ENCODE data around the gene MINDY4.

Gene MINDY4

DNA sequence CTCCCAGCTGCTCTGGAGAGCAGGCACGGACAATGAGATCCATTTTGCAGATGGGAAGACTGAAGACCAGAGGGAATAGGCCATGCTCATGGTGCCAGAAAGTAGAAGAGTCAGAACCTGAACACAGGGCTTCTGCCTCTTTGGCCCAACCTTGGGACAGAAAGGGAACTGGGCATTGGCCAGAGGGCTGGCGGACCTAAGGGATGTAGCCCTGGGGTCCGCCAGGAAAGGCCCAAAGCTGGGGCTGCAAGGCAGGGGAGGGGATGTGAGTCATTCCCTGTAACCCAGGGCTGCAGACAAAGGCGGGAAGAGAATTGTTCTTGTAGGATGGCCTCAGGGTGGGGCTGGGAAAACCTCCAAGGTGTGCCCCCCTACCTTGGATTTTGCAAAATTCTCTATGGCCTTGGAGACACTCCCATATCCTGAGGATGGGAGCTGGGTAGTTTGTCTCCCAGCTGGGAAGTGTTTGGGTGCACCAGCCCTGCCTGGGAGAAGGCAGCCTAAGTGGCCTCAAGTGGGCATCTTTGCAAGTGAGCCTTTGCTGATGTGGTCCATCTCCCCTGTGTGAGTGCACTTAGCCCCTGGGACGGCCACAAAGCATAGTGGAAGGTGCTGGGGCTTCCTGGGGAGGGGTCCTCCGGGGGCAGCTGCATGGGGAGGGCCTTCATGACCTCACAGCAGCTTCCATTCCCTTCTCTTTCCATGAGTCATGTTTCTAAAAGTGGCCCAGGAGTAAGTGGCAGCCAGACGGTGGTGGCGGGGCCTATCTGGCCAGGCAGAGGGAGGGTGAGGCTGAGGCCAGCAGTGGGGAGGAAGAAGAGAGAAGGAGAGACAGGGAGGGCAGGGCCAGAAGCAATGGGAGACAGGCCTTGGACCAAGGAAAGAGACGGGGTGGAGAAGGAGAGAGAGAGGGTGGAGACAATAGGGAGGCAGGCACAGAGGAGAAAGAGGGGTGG is 149.6 kb downstream of the MINDY4 start:
- no CpG with 5 or more reads among the region's 9 CpGs for WGBS (ENCODE audit: extremely low coverage, insufficient coverage, insufficient read length)

DNA sequence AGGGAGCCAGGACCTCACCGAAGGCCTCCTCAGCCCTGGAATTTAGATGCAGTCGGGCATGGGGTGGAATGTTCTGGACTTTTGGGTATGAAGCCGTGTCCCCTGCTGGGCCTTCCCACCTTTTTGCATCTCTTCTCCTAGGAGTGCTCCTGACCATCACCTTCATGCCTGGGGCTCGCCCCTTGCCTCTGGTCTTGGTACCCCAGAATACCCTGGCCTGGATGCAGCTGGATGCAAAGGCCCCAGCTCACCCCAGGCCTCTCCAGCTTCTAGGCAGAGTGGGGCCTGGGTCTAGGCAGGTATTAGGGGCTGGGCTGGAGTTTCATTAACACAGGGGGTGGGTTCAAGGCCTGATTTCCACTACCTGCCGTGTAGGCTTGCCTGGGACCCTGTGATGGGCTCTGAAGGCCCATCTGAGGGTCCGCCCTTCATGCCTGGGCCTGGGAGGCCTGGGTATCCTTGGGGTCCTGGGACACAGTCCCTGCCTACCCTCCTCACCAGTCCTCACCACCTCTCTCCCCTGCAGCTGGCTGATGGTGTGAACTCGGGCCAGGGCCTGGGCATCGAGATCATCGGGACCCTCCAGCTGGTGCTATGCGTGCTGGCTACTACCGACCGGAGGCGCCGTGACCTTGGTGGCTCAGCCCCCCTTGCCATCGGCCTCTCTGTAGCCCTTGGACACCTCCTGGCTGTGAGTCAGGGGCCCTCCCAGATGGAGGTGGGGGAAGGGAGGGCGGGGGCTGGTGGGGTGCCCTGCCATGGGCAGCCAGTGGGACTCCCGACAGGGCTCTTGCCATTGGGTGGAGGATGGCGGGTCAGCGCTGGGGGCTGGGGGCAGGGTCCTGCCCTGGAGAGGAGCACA is 150.6 kb downstream of the MINDY4 start:
- Histone ChIP-seq H4K12ac (ENCODE audit: low read depth, low read length) (no peak overlapping the region), H3K23ac (ENCODE audit: low read length) (no peak overlapping the region), H2BK5ac (ENCODE audit: low read depth, low read length, poor library complexity) (peak overlapping the region; percentile 7), H4K8ac (ENCODE audit: low read depth, low read length) (no peak overlapping the region), H3K79me2 (ENCODE audit: control insufficient read depth, insufficient read depth, low read length, poor library complexity) (no peaks in the 10 kb centered on the region), H2AFZ (ENCODE audit: insufficient read depth, low read length, poor library complexity) (peak overlapping the region; percentile 6), H3K36me3 (ENCODE audit: control insufficient read depth in 1 of 2, insufficient read depth in 2 of 2, low read length in 2 of 2) (no peaks in the 10 kb centered on the region), H3K18ac (ENCODE audit: low read length) (peak overlapping the region; percentile 12), H3K14ac (ENCODE audit: low read length) (no peak overlapping the region), H3K27me3 (ENCODE audit: insufficient read depth, low read length) (no peaks in the 10 kb centered on the region), H3K9ac (ENCODE audit: low read length) (no peak overlapping the region), H2AK5ac (ENCODE audit: low read length) (peak overlapping the region; percentile 3), H3K4me2 (ENCODE audit: low read length) (no peak overlapping the region), H4K91ac (ENCODE audit: low read depth, low read length) (peak overlapping the region; percentile 40), H3K4me3 (ENCODE audit: low read depth, low read length) (no peak overlapping the region), H2BK120ac (ENCODE audit: insufficient read depth, low read length, poor library complexity) (peak overlapping the region; percentile 0), H3K79me1 (ENCODE audit: low read length) (peaks cover 2% of the 10 kb centered on the region), H2BK12ac (ENCODE audit: low read length) (peak overlapping the region; percentile 9), H3K9me3 (ENCODE audit: insufficient read depth, low read depth, low read length) (no peaks in the 10 kb centered on the region), H3K4ac (ENCODE audit: low read depth, low read length) (no peak overlapping the region), H3K4me1 (ENCODE audit: control insufficient read depth in 1 of 2, insufficient read depth in 2 of 2, low read length in 2 of 2) (peaks cover 9 to 11% of the 10 kb centered on the region in 2 experiments), H3K27ac (ENCODE audit: low read depth, low read length) (no peak overlapping the region)
- WGBS (ENCODE audit: extremely low coverage, insufficient coverage, insufficient read length) = no CpG with 5 or more reads among the region's 19 CpGs
- DNase-seq = no peak

More for the DNA sequence above, 149.6 kb downstream of the MINDY4 start:
- Histone ChIP-seq H4K91ac (ENCODE audit: low read depth, low read length) (peak overlapping the region; percentile 57), H3K79me1 (ENCODE audit: low read length) (peaks cover 2% of the 10 kb centered on the region), H2AK5ac (ENCODE audit: low read length) (no peak overlapping the region), H2BK120ac (ENCODE audit: insufficient read depth, low read length, poor library complexity) (peak overlapping the region; percentile 0), H3K27me3 (ENCODE audit: insufficient read depth, low read length) (no peaks in the 10 kb centered on the region), H4K12ac (ENCODE audit: low read depth, low read length) (no peak overlapping the region), H3K79me2 (ENCODE audit: control insufficient read depth, insufficient read depth, low read length, poor library complexity) (no peaks in the 10 kb centered on the region), H3K4me1 (ENCODE audit: control insufficient read depth in 1 of 2, insufficient read depth in 2 of 2, low read length in 2 of 2) (peaks cover 9 to 11% of the 10 kb centered on the region in 2 experiments), H3K4me3 (ENCODE audit: low read depth, low read length) (no peak overlapping the region), H4K8ac (ENCODE audit: low read depth, low read length) (no peak overlapping the region), H2BK12ac (ENCODE audit: low read length) (peak overlapping the region; percentile 4), H3K4ac (ENCODE audit: low read depth, low read length) (no peak overlapping the region), H3K18ac (ENCODE audit: low read length) (no peak overlapping the region), H3K23ac (ENCODE audit: low read length) (no peak overlapping the region), H2BK5ac (ENCODE audit: low read depth, low read length, poor library complexity) (peak overlapping the region; percentile 20), H3K9me3 (ENCODE audit: insufficient read depth, low read depth, low read length) (no peaks in the 10 kb centered on the region), H3K9ac (ENCODE audit: low read length) (no peak overlapping the region), H2AFZ (ENCODE audit: insufficient read depth, low read length, poor library complexity) (peak overlapping the region; percentile 6), H3K14ac (ENCODE audit: low read length) (no peak overlapping the region), H3K27ac (ENCODE audit: low read depth, low read length) (no peak overlapping the region), H3K36me3 (ENCODE audit: control insufficient read depth in 1 of 2, insufficient read depth in 2 of 2, low read length in 2 of 2) (no peaks in the 10 kb centered on the region), H3K4me2 (ENCODE audit: low read length) (no peak overlapping the region)
- no peak for DNase-seq

DNA sequence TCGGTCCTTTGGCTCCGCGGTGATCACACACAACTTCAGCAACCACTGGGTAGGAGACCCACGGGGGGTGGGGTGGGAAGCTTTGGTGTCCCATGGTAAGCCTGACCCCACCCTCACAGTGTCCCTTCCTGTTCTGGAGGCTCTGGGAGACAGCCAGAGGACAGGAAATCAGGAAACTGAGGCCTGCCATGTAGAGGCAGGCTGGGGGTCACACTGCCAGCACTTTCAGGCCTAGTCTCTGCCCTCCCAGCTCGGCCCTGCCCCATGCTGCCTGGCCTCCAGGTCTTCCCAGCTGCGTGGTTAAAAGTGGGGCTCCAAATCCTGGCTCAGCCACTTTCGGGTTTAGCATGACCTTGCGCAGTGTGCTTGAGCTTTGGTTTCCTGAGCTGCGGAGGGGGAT is 151.4 kb downstream of the MINDY4 start:
- no peaks in the 10 kb centered on the region for H3K27me3 ChIP-seq (ENCODE audit: insufficient read depth, low read length)
- no peak overlapping the region for H3K23ac ChIP-seq (ENCODE audit: low read length)
- H3K79me2 ChIP-seq (ENCODE audit: control insufficient read depth, insufficient read depth, low read length, poor library complexity) = no peaks in the 10 kb centered on the region
- no peak overlapping the region for H2BK5ac ChIP-seq (ENCODE audit: low read depth, low read length, poor library complexity)
- H3K18ac ChIP-seq (ENCODE audit: low read length) = no peak overlapping the region
- no peaks in the 10 kb centered on the region for H3K36me3 ChIP-seq (ENCODE audit: control insufficient read depth in 1 of 2, insufficient read depth in 2 of 2, low read length in 2 of 2)
- H2AFZ ChIP-seq (ENCODE audit: insufficient read depth, low read length, poor library complexity) = no peak overlapping the region
- no peak overlapping the region for H3K4me3 ChIP-seq (ENCODE audit: low read depth, low read length)
- H2BK120ac ChIP-seq (ENCODE audit: insufficient read depth, low read length, poor library complexity) = no peak overlapping the region
- H3K14ac ChIP-seq (ENCODE audit: low read length) = no peak overlapping the region
- H4K8ac ChIP-seq (ENCODE audit: low read depth, low read length) = peak overlapping the region; percentile 10
- H3K9me3 ChIP-seq (ENCODE audit: insufficient read depth, low read depth, low read length) = peaks cover 6% of the 10 kb centered on the region
- H3K9ac ChIP-seq (ENCODE audit: low read length) = no peak overlapping the region
- H3K79me1 ChIP-seq (ENCODE audit: low read length) = peaks cover 2% of the 10 kb centered on the region
- H3K4me2 ChIP-seq (ENCODE audit: low read length) = no peak overlapping the region
- H3K4me1 ChIP-seq (ENCODE audit: control insufficient read depth in 1 of 2, insufficient read depth in 2 of 2, low read length in 2 of 2) = peaks cover 9 to 11% of the 10 kb centered on the region in 2 experiments
- no peak overlapping the region for H3K4ac ChIP-seq (ENCODE audit: low read depth, low read length)
- no peak for DNase-seq
- no CpG with 5 or more reads among the region's 9 CpGs for WGBS (ENCODE audit: extremely low coverage, insufficient coverage, insufficient read length)
- peak overlapping the region; percentile 34 for H2BK12ac ChIP-seq (ENCODE audit: low read length)
- peak overlapping the region; percentile 34 for H4K91ac ChIP-seq (ENCODE audit: low read depth, low read length)
- H4K12ac ChIP-seq (ENCODE audit: low read depth, low read length) = no peak overlapping the region
- no peak overlapping the region for H3K27ac ChIP-seq (ENCODE audit: low read depth, low read length)
- H2AK5ac ChIP-seq (ENCODE audit: low read length) = no peak overlapping the region

DNA sequence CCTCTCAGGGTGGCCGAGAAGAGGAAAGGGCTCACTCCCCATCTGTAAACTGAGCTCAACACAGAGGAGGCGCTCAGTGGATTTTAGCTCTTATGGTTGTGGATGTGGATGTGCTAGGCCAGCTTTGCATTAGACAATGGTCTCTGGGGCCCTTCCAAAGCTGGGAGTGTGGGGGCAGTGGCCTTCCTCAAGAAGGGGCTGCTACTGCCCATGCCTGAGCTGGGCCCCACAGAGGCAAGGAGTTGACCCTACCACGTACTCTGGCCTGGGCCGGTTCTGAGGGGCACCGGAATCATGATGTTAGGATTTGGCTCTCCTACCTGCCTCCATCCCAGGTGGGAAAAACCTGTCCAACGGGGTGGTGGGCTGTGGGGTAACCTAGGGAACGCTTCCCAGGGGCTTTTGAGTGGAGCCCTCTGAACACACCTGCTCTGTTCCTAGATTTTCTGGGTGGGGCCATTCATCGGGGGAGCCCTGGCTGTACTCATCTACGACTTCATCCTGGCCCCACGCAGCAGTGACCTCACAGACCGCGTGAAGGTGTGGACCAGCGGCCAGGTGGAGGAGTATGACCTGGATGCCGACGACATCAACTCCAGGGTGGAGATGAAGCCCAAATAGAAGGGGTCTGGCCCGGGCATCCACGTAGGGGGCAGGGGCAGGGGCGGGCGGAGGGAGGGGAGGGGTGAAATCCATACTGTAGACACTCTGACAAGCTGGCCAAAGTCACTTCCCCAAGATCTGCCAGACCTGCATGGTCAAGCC is 152.0 kb downstream of the MINDY4 start:
- Histone ChIP-seq H3K36me3 (ENCODE audit: control insufficient read depth in 1 of 2, insufficient read depth in 2 of 2, low read length in 2 of 2) (no peaks in the 10 kb centered on the region), H3K18ac (ENCODE audit: low read length) (no peak overlapping the region), H2AFZ (ENCODE audit: insufficient read depth, low read length, poor library complexity) (no peak overlapping the region), H4K12ac (ENCODE audit: low read depth, low read length) (no peak overlapping the region), H3K4me2 (ENCODE audit: low read length) (no peak overlapping the region), H3K4ac (ENCODE audit: low read depth, low read length) (no peak overlapping the region), H2BK12ac (ENCODE audit: low read length) (no peak overlapping the region), H3K9ac (ENCODE audit: low read length) (no peak overlapping the region), H3K79me2 (ENCODE audit: control insufficient read depth, insufficient read depth, low read length, poor library complexity) (no peaks in the 10 kb centered on the region), H3K27me3 (ENCODE audit: insufficient read depth, low read length) (no peaks in the 10 kb centered on the region), H3K9me3 (ENCODE audit: insufficient read depth, low read depth, low read length) (peaks cover 7% of the 10 kb centered on the region), H4K91ac (ENCODE audit: low read depth, low read length) (peak overlapping the region; percentile 34), H3K14ac (ENCODE audit: low read length) (no peak overlapping the region), H3K4me3 (ENCODE audit: low read depth, low read length) (no peak overlapping the region), H3K27ac (ENCODE audit: low read depth, low read length) (no peak overlapping the region), H4K8ac (ENCODE audit: low read depth, low read length) (no peak overlapping the region), H3K79me1 (ENCODE audit: low read length) (peaks cover 2% of the 10 kb centered on the region), H2BK120ac (ENCODE audit: insufficient read depth, low read length, poor library complexity) (no peak overlapping the region), H2AK5ac (ENCODE audit: low read length) (no peak overlapping the region), H3K23ac (ENCODE audit: low read length) (no peak overlapping the region), H3K4me1 (ENCODE audit: control insufficient read depth in 1 of 2, insufficient read depth in 2 of 2, low read length in 2 of 2) (peaks cover 9 to 11% of the 10 kb centered on the region in 2 experiments), H2BK5ac (ENCODE audit: low read depth, low read length, poor library complexity) (no peak overlapping the region)
- no peak for DNase-seq
- no CpG with 5 or more reads among the region's 19 CpGs for WGBS (ENCODE audit: extremely low coverage, insufficient coverage, insufficient read length)
